PC-3 (cell line): ENCODE measurements around the gene DAAM1.

Experiments
- EZH2 ChIP-seq: fragments of 300-600 bp; sonication (generic); IDR thresholded peaks from one replicate; pipeline ENCODE4 v1.6.1; 2017; ENCODE audit warnings: antibody characterized with exemption, mild to moderate bottlenecking, low read length; ENCODE audit not compliant: unreplicated experiment
- EZH2phosphoT487 ChIP-seq: fragments of 300-600 bp; sonication (generic); IDR thresholded peaks from 2 replicates; pipeline ENCODE4 v1.6.1; 2018; ENCODE audit warnings: mild to moderate bottlenecking, antibody characterized with exemption, low read length, borderline replicate concordance
- TF ChIP-seq, protein P1 (sequence below): fragments of 300-600 bp; sonication (generic); conservative IDR thresholded peaks from 2 replicates; pipeline ENCODE4 v1.5.1; 2017; ENCODE audit warnings: antibody characterized with exemption, low read depth, mild to moderate bottlenecking, low read length

DNA sequence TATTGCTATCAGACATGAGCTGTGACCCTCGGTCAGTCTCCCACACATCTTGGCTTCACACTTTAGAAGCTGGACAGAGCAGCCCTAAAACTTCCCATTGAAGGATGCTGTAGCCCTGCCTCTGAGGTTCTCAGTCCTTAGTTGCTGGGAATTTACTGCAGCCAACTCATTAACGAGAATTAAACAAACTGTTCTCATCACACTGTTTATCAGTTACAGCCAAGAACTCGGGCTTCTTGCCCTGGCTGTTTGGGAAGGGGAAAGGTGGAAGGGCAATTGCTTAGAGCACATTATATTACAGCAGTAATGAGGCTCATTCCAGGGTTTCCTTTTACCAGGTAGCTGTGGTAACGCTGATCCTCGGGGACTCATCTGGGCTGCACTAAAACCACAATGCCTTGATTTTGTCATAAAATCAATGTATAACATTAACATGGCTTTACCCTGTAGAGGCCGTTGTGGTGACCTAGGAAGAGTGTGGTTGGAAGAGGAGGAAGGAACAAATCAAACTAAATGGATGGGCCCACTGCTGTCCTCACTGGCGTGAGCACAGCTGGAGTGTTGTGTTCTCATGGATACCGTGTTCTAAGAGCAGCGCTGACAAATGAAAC, 189.6 kb downstream of the DAAM1 start:
- TF ChIP-seq, protein P1, sequence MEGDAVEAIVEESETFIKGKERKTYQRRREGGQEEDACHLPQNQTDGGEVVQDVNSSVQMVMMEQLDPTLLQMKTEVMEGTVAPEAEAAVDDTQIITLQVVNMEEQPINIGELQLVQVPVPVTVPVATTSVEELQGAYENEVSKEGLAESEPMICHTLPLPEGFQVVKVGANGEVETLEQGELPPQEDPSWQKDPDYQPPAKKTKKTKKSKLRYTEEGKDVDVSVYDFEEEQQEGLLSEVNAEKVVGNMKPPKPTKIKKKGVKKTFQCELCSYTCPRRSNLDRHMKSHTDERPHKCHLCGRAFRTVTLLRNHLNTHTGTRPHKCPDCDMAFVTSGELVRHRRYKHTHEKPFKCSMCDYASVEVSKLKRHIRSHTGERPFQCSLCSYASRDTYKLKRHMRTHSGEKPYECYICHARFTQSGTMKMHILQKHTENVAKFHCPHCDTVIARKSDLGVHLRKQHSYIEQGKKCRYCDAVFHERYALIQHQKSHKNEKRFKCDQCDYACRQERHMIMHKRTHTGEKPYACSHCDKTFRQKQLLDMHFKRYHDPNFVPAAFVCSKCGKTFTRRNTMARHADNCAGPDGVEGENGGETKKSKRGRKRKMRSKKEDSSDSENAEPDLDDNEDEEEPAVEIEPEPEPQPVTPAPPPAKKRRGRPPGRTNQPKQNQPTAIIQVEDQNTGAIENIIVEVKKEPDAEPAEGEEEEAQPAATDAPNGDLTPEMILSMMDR: no peak
- TF ChIP-seq EZH2: no peak
- no peak for TF ChIP-seq EZH2phosphoT487
